Activated naive CD4-positive, alpha-beta T cell treated with anti-CD3 and anti-CD28 coated beads, Interleukin-2, amount 50 U/mL, for 72 hours (primary cell): ENCODE data around the gene DIS3L. TPM values are rescaled to one million over a fixed set of nuclear protein-coding genes. Genes with fewer than 3 reads are reported as not detected.
"Not testable (repeated sequence)": the region's sequence is repeated elsewhere in the genome, so short reads cannot be mapped to it uniquely, and the experiment has no call there.

ENCODE experiments used
- ATAC-seq, 2 donors: fragments of 150-1000 bp; cut with Tn5 transposase; 2 replicates each; pipeline ENCODE4 v1.10.0; 2021; ENCODE audit warnings: mild to moderate bottlenecking in 2 of 2, moderate library complexity in 2 of 2
- DNase-seq, 2 donors: peaks; one replicate each; pipeline ENCODE4 v3.0.0; 2021 to 2022; ENCODE audit warnings: low spot score in 2 of 2
- H3K27ac Mint-ChIP-seq, 2 donors: one replicate each; pipeline ENCODE4 v1.8.0; 2022; ENCODE audit warnings: mild to moderate bottlenecking in 2 of 2, mixed read lengths in 2 of 2
- H3K36me3 Mint-ChIP-seq, 2 donors: one replicate each; pipeline ENCODE4 v1.8.0; 2022; ENCODE audit warnings: mixed read lengths in 2 of 2
- H3K9me3 Mint-ChIP-seq, 2 donors: one replicate each; pipeline ENCODE4 v1.8.0; 2022; ENCODE audit warnings: mixed read lengths in 2 of 2
- total RNA-seq, 2 donors: library from RNA; stranded (reverse); gene quantifications; one replicate each; pipeline ENCODE4 v1.2.3, GENCODE V29; 2022

The DIS3L gene
- total RNA-seq, 2 donors from 2014 or later = 11.2 to 27.0 TPM

DNA sequence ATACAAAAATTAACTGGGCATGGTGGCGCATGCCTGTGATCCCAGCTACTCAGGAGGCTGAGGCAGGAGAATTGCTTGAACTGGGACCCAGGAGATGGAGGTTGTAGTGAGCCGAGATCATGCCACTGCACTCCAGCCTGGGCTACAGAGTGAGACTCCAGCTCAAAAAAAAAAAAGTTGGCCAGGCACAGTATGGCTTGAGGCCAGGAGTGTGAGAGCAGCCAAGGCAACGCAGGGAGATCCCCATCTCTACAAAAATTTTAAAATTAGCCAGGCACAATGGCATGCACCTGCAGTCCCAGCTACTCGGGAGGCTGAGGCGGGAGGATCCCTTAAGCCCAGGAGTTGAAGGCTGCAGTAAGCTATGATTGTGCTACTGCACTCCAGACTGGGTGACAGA, 55.2 kb downstream of the DIS3L start:
- DNase-seq, H3K27ac Mint-ChIP-seq, ATAC-seq, H3K9me3 Mint-ChIP-seq: not testable (repeated sequence)
- H3K36me3 Mint-ChIP-seq = peaks cover 5 to 24% of the 10 kb centered on the region in 2 donors

DNA sequence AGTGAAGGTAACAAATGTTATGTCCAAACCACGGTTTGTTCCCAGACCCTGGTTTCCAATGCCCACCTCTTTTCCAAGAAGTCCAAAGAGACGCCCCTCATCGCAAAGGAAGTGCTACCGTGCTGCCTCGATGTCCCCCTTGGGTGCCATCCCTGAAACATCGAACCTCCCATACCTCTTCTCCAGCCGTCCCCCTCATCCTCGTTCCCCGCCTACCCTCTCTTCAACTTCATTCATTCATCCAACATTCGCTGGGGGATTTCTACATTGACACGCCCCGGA, 62.6 kb downstream of the DIS3L start:
- no peak for ATAC-seq
- H3K36me3 Mint-ChIP-seq = peaks cover 16 to 26% of the 10 kb centered on the region in 2 donors
- H3K27ac Mint-ChIP-seq = peak overlapping the region; percentile 94 to 99
- no peak for DNase-seq
- no peaks in the 10 kb centered on the region for H3K9me3 Mint-ChIP-seq

DNA sequence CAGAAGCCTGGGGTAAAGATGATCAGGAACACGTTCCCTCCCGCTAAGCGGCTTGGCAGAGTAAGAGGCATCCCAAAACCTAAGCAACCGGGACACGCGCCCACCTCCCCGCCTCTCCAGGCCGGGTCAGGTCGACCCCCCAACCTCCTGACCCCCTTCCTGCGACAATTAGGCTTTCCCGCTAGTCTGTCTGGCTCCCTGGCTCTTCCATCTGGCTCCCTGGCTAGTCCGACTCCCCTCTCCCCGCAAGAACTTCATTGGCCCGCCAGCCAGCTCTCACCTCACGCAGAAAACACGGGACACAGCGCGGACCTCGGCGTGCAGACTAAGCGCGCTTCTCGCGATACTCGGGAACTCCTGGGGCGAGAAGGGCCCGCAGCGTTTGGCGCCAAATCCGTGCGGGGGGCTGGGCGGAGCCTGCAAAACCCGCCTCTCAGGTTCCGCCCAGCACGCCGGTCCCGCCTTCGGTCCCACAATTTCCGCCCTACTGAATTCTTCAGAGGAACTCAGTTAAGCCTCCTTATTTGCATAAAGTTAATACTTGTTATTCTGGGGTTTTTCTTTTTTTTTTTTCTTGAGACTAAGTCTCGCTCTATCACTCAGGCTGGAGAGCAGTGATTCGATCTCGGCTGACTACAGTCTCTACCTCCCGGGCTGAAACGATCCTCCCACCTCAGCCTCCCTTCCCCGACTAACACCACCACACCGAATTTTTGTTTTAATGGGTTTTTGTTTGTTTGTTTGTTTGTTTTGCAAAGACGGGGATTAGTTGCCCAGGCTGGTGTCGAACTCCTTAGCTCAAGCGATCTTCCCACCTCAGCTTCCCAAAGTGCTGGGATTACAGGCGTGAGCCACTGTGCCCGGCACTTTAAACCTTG, 63.2 kb downstream of the DIS3L start, which contains the start of gene TIPIN:
Gene TIPIN, minus strand, starts transcription at position 327 of the 878 bp plus-strand sequence. CDS start 3,738 bp downstream, outside the sequence.
- no peaks in the 10 kb centered on the region for H3K9me3 Mint-ChIP-seq
- H3K36me3 Mint-ChIP-seq = peaks cover 16 to 26% of the 10 kb centered on the region in 2 donors
- peak within 1 kb of the TSS; percentile 94 to 99 for H3K27ac Mint-ChIP-seq
- peak; percentile 97 to 99 for ATAC-seq
- peak; percentile 97 to 98 for DNase-seq

DNA sequence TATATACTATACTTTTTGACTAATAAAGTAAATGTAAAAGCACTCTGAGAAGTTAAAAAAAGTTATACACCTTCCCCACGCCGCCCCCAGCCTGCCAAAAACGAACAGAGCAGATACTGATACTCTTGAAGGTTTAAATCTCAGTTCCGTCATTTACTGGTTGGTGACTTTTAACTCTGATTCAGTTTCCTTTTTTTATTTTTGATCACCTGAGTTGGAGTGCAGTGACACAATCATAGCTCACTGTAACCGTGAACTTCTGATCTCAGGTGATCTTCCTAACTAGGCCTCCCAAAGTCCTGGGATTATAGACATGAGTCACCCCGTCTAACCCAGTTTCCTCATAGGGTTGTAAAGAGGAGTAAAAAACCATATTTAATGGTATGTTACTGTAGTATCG, 66.4 kb downstream of the DIS3L start:
- ATAC-seq (no peak), DNase-seq (no peak)
- Mint-ChIP-seq H3K9me3 (no peaks in the 10 kb centered on the region), H3K36me3 (peaks cover 10 to 12% of the 10 kb centered on the region in 2 donors), H3K27ac (no peak overlapping the region)

DNA sequence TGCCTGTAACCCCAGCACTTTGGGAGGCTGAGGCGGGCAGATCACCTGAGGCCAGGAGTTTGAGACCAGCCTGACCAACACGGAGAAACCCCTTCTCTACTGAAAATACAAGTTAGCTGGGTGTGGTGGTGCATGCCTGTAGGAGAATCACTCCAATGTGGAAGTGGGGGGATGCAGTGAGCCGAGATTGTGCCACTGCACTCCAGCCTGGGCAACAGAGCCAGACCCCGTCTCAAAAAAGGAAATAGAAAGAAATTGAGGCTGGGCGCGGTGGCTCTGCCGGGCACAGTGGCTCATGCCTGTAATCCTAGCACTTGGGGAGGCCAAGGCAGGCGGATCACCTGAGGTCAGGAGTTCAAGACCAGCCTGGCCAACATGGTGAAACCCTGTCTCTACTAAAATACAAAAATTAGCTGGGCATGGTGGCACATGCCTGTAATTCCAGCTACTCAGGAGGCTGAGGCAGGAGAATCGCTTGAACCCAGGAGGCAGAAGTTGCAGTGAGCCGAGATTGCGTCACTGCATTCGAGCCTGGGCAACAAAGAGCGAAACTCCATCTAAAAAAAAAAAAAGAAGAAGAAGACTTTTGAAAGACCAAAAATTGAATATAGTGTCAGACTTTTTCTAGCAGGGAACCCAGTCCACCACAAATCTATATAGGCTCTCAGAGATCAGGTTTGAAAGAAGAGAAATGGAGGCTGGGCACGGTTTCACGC, 68.5 kb downstream of the DIS3L start:
- not testable (repeated sequence) for H3K36me3 Mint-ChIP-seq, ATAC-seq, H3K27ac Mint-ChIP-seq, H3K9me3 Mint-ChIP-seq, DNase-seq

DNA sequence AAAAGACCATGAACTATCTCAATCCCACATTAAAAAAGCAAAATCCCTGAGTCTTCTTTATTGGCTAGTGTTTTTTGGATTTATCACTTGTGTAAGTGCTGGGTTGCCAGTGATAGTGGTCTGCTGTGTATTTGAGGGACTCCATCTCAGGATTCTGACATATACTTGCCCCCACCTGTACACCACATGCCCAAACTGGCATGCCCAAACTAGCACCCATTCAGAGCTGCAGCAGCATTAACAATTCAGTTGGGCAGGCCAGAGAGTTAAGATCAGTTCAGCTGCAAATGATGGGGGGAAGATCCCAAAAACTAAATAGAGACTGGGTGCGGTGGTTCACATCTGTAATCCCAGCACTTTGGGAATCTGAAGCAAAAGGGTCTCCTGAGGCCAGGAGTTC, 69.4 kb downstream of the DIS3L start:
- H3K27ac Mint-ChIP-seq = no peak overlapping the region
- DNase-seq (no peak), ATAC-seq (no peak)
- H3K36me3 Mint-ChIP-seq = no peaks in the 10 kb centered on the region
- no peaks in the 10 kb centered on the region for H3K9me3 Mint-ChIP-seq

DNA sequence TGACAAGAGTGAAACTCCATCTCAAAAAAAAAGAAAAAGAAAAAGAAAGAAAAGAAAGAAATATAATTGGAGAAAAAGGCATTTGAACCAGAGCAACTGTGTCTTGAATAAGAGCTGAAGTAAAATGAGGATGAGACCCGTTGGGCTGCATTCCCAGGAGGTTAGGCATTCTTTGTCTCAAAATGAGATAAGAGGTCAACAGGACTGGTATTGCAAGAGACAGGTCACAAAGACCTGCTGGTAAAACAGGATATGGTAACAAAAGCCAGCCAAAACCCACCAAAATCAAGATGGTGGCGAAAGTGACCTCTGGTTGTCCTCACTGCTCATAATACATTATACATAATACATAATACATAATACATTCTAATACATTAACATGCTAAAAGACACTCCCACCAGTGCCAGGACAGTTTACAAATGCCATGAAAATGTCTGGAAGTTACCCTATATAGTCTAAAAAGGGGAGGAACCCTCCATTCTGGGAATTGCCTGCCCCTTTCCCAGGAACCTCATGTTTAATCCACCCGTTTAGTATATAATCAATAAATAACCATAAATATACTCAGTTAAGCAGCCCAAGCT, 71.7 kb downstream of the DIS3L start:
- no peak overlapping the region for H3K27ac Mint-ChIP-seq
- no peak for ATAC-seq
- H3K9me3 Mint-ChIP-seq = no peaks in the 10 kb centered on the region
- no peaks in the 10 kb centered on the region for H3K36me3 Mint-ChIP-seq
- no peak for DNase-seq

DNA sequence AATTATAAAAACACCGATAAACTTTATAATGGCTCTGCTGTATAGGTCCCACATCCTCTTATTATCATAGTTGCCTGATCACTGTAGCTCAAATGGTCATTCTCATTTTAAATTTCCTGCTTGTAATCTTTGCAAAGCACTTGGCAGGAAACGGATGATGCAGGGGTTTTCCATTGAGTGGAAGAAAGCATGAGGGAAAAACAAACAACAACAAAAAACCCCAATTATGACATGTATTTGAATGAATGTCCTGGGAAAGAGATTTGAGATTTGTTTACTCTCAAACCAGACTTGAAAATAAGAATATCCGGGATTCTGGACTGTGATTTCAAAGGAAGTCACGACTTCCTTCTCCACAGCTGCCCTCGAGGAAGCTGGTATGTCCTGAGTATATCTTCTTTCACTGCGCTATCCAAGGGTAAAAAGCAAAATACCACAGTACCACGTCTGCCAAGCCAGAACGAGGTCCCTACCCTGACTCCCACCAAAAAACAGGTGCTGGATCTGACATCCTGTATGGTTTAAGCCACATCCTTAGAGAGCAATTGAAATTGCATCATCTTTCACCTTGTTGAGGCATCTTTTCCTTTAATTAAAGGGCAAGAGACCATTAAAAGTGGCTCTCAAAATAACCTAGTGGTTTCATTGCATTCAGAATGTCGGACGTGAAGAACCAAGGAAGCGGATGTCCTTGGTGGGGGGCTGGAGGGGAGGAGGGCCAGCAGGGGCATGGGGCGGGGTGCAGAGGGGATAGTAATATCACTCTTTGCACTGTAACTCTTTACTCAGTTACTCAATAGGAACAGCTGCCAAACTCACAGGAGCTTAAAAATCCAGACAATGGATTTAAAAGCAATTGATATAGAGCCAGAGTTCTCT, 76.6 kb downstream of the DIS3L start:
- Mint-ChIP-seq H3K9me3 (peaks cover 0 to 4% of the 10 kb centered on the region in 2 donors), H3K36me3 (peaks cover 0 to 11% of the 10 kb centered on the region in 2 donors), H3K27ac (peak overlapping the region; percentile 90 to 96)
- ATAC-seq (peak; percentile 83 to 91), DNase-seq (peak in 1 of 2 donors; percentile 18)

DNA sequence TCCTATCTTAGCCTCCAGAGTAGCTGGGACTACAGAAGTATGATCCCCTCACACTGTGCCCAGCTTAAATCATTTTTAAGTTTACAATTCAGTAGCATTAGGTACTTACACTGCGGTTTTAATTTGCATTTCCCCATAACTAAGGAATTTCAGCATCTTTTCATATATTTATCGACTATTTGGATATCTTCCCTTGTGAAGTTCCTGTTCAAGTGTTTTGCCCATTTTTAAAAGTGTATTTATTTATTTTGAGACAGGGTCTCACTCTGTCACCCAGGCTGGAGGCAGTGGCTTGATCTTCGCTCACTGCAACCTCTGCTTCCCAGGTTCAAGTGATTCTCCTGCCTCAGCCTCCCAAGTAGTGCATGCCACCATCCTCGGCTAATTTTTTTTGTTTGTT, 80.8 kb downstream of the DIS3L start:
- DNase-seq = no peak
- Mint-ChIP-seq H3K27ac (no peak overlapping the region), H3K9me3 (peaks cover 0 to 5% of the 10 kb centered on the region in 2 donors), H3K36me3 (peaks cover 0 to 13% of the 10 kb centered on the region in 2 donors)
- no peak for ATAC-seq

DNA sequence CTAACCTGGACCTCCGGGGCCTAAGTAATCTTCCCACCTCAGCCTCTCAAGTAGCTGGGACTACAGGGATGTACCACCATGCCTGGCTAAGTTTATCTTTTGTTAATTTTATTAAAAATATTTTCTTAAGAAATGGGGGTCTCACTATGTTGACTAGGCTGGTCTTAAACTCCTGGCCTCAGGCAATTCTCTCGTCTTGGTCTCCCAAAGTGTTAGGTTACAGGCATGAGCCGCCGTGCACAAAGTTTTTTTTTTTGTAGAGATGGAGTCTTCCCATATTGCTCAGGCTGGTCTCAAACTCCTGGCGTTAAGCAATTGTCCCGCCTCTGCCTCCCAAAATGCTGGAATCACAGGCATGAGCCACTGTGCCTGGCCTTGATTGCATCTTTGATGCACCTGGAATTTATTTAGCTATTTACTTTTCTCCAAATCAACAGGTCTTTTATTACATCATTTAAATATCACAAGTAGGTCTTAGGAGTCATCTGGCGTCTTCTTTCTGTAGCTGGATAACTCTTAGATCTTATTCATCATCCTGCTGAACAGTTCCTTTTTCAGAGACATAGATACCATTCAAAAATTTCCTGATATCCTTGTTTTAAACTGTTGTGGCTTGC, 85.6 kb downstream of the DIS3L start:
- peaks cover 0 to 5% of the 10 kb centered on the region in 2 donors for H3K9me3 Mint-ChIP-seq
- ATAC-seq (no peak), DNase-seq (no peak)
- no peak overlapping the region for H3K27ac Mint-ChIP-seq
- peaks cover 0 to 13% of the 10 kb centered on the region in 2 donors for H3K36me3 Mint-ChIP-seq

DNA sequence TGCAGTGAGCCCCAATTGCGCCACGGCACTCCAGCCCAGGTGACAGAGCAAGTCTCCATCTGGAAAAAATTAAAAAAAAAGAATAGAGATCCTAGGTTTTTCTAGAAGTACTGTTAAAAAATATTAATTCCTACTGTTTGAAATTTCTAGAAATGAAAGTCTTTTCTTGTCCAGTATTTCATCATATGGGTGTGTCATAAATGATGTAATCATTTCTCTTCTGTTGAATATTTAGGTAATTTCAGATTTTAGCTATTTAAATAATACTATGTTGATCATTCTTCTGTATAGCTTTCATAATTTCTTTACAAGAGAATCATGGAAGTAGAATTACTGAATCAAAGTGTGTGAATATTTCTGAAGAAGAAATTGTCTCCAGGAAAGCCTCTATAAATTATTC, 88.0 kb downstream of the DIS3L start:
- H3K36me3 Mint-ChIP-seq, ATAC-seq, H3K9me3 Mint-ChIP-seq, H3K27ac Mint-ChIP-seq, DNase-seq: not testable (repeated sequence)

Other genes starting within 250 kb of the DIS3L start
- not detected for gene MEGF11, start 39.8 kb upstream of the DIS3L start, total RNA-seq
- 10 to 100 TPM; 27.9 to 36.3 TPM for gene TIPIN, start 63.1 kb downstream of the DIS3L start, total RNA-seq
- 100 to 1,000 TPM in 1 of 2 donors, 10 to 100 TPM in 1; 78.8 to 131 TPM for gene MAP2K1, start 93.3 kb downstream of the DIS3L start, total RNA-seq
- 10 to 100 TPM; 18.9 to 27.7 TPM for gene SNAPC5, start 204.2 kb downstream of the DIS3L start, total RNA-seq
- 1,000 to 10,000 TPM; 3,813 to 4,802 TPM for gene RPL4, start 211.3 kb downstream of the DIS3L start, total RNA-seq
- gene ZWILCH, start 211.8 kb downstream of the DIS3L start, total RNA-seq = 10 to 100 TPM; 28.1 to 40.9 TPM